NCI-H226 (cell line): ENCODE measurements around the gene ZNF695.

Source experiments
- DNase-seq: peaks from one replicate; pipeline ENCODE4 v3.0.0-alpha.2; 2015

ZNF695 gene

DNA sequence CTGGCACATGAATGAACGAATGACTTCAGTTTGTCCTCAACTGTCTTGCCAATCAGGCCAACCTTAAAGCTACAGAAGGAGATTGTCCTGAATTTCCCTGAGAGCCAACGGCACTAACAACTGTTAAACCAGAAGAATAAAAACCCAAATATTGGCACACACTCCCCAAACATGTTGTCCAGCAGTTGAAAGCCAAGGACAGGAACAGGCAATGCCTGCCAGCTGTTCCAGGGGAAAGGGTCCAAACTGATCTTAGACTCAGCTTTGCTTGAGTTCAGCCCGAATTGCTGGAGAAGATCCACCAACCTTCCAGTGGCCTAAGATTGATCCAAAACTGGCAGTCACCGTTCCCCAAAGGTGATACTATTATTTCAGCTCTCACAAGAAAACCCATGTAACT lies 53.7 kb downstream of the ZNF695 start:
- DNase-seq = no peak

DNA sequence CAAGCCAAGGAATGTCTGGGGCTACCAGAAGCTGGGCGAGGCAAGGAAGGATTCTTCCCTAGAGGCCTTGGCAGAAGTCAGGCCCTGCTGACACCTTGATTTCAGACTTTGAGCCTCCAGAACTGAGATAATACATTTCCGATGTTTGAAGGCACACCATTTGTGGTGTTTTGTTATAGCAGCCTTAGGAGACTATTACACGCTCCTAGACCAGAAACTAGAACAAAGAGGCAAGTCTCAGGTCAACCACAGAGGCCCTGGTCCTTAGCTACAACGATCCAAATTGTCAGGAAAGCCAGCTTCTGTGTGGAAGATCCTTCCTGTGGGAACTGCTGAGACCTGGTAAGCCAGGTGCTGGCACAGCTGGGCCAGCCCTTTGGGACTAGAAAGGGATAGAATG lies 56.4 kb downstream of the ZNF695 start:
- DNase-seq = no peak

GRCh38 chr1:246949956-246950355 lies 57.9 kb downstream of the ZNF695 start:
- no peak for DNase-seq

DNA sequence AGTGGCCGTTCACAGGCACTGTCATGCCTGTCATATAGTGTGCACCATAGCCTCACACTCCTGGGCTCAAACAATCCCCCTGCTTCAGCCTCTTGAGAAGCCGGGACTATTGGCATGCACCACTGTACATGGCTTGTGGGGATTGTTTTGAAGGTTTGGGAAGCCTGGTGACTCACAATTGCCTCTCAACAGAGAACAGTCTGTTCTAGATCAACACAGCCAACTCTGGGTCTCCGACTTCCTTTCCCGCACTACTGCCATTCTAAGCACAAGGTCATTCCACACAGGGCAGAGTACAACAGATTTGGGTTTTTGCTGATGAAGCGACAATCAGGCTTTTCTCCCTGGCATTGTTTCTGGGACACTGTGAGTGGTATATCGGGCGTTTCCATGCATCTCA lies 60.6 kb downstream of the ZNF695 start:
- DNase-seq = no peak

DNA sequence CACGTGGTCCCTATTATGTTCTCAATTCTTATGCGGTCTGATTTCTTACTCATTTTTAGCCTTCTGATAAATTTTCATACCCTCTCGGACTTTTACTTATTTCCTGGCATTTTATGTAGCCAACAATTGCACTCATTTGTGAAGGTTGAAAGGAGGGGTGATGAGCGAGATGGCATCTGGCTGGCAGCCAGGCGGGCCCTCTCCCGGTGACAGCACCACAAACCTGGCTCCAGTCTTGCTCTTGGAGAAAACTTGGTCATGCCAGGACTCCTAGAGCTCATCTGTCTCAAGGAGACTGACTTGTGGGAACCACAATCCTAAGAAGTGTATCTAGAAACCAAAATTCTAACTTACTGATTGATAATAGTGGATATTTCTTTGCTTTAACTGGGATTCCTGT lies 61.5 kb downstream of the ZNF695 start:
- DNase-seq = no peak
